ENCODE measurements around the gene RHOH. TPM values are rescaled to one million over a fixed set of nuclear protein-coding genes. Genes with fewer than 3 reads are reported as not detected.

The RHOH gene
- total RNA-seq, 1 donor from 2014 or later, result 11.2 TPM

- no peaks in the 10 kb centered on the region for H3K9me3 ChIP-seq (ENCODE audit: low read depth)
- H3K4me1 Mint-ChIP-seq, result peaks cover 35% of the 10 kb centered on the region
- TF ChIP-seq EZH2phosphoT487 (IDR thresholded peaks at IDR 0.05), result no peak
- TF ChIP-seq CTCF (IDR thresholded peaks at IDR 0.05), result no peak
- TF ChIP-seq EZH2 (IDR thresholded peaks at IDR 0.05), result no peak
- H3K9me3 Mint-ChIP-seq, result peaks cover 4% of the 10 kb centered on the region
- H3K27me3 ChIP-seq, result no peaks in the 10 kb centered on the region
- no peaks in the 10 kb centered on the region for H3K27me3 Mint-ChIP-seq (ENCODE audit: insufficient read depth, low read depth)
- H3K4me1 ChIP-seq, result peaks cover 15% of the 10 kb centered on the region
- no peaks in the 10 kb centered on the region for H3K36me3 Mint-ChIP-seq
- H2AFZ ChIP-seq (replicated peaks), result peak overlapping the region; percentile 77
- no peaks in the 10 kb centered on the region for H4K20me1 ChIP-seq (ENCODE audit: low read depth)
- no peak overlapping the region for H3K27ac Mint-ChIP-seq
- H3F3A ChIP-seq (ENCODE audit: low read depth), result no peaks in the 10 kb centered on the region
- no peak for DNase-seq (ENCODE audit: low spot score)
- H3K4me3 ChIP-seq, result no peak overlapping the region
- no peak overlapping the region for H3K27ac ChIP-seq
- H3K4me2 ChIP-seq, result no peak overlapping the region
- H3K79me2 ChIP-seq (ENCODE audit: low read depth), result no peaks in the 10 kb centered on the region
- no peak overlapping the region for H3K9ac ChIP-seq
- H3K4me3 Mint-ChIP-seq, result no peak overlapping the region
- H3K36me3 ChIP-seq, result no peaks in the 10 kb centered on the region
Observed at GRCh38 chr4:40254608-40255392, 58.0 kb downstream of the RHOH start.

GRCh38 chr4:40255393-40256281, 58.8 kb downstream of the RHOH start:
- no peak overlapping the region for H2AFZ ChIP-seq (replicated peaks)
- H3K4me1 Mint-ChIP-seq, result peaks cover 35% of the 10 kb centered on the region
- H3K9me3 Mint-ChIP-seq, result peaks cover 4% of the 10 kb centered on the region
- no peaks in the 10 kb centered on the region for H3F3A ChIP-seq (ENCODE audit: low read depth)
- no peaks in the 10 kb centered on the region for H3K27me3 ChIP-seq
- DNase-seq (ENCODE audit: low spot score), result no peak
- peaks cover 15% of the 10 kb centered on the region for H3K4me1 ChIP-seq
- H3K9ac ChIP-seq, result no peak overlapping the region
- no peak overlapping the region for H3K4me3 ChIP-seq
- H3K4me2 ChIP-seq, result no peak overlapping the region
- TF ChIP-seq EZH2phosphoT487 (IDR thresholded peaks at IDR 0.05) (no peak), EZH2 (IDR thresholded peaks at IDR 0.05) (no peak), CTCF (IDR thresholded peaks at IDR 0.05) (no peak)
- H4K20me1 ChIP-seq (ENCODE audit: low read depth), result no peaks in the 10 kb centered on the region
- H3K4me3 Mint-ChIP-seq, result no peak overlapping the region
- H3K27me3 Mint-ChIP-seq (ENCODE audit: insufficient read depth, low read depth), result no peaks in the 10 kb centered on the region
- H3K27ac ChIP-seq, result no peak overlapping the region
- H3K36me3 Mint-ChIP-seq, result no peaks in the 10 kb centered on the region
- H3K27ac Mint-ChIP-seq, result no peak overlapping the region
- H3K79me2 ChIP-seq (ENCODE audit: low read depth), result no peaks in the 10 kb centered on the region
- H3K36me3 ChIP-seq, result no peaks in the 10 kb centered on the region
- H3K9me3 ChIP-seq (ENCODE audit: low read depth), result no peaks in the 10 kb centered on the region

GRCh38 chr4:40256329-40256728, 59.5 kb downstream of the RHOH start:
- no peaks in the 10 kb centered on the region for H4K20me1 ChIP-seq (ENCODE audit: low read depth)
- H3K4me1 ChIP-seq, result peaks cover 21% of the 10 kb centered on the region
- no peak for DNase-seq (ENCODE audit: low spot score)
- H3K4me3 ChIP-seq, result no peak overlapping the region
- no peaks in the 10 kb centered on the region for H3K9me3 ChIP-seq (ENCODE audit: low read depth)
- Mint-ChIP-seq H3K4me1 (peaks cover 41% of the 10 kb centered on the region), H3K4me3 (no peak overlapping the region), H3K9me3 (peaks cover 3% of the 10 kb centered on the region), H3K27ac (no peak overlapping the region), H3K27me3 (ENCODE audit: insufficient read depth, low read depth) (no peaks in the 10 kb centered on the region), H3K36me3 (no peaks in the 10 kb centered on the region)
- no peaks in the 10 kb centered on the region for H3K36me3 ChIP-seq
- no peaks in the 10 kb centered on the region for H3K79me2 ChIP-seq (ENCODE audit: low read depth)
- no peak for TF ChIP-seq EZH2 (IDR thresholded peaks at IDR 0.05)
- no peak for TF ChIP-seq EZH2phosphoT487 (IDR thresholded peaks at IDR 0.05)
- no peak overlapping the region for H3K4me2 ChIP-seq
- no peak overlapping the region for H3K9ac ChIP-seq
- no peaks in the 10 kb centered on the region for H3K27me3 ChIP-seq
- H2AFZ ChIP-seq (replicated peaks), result no peak overlapping the region
- H3F3A ChIP-seq (ENCODE audit: low read depth), result peaks cover 3% of the 10 kb centered on the region
- H3K27ac ChIP-seq, result no peak overlapping the region
